ENCODE data around the gene CDYL.

DNA sequence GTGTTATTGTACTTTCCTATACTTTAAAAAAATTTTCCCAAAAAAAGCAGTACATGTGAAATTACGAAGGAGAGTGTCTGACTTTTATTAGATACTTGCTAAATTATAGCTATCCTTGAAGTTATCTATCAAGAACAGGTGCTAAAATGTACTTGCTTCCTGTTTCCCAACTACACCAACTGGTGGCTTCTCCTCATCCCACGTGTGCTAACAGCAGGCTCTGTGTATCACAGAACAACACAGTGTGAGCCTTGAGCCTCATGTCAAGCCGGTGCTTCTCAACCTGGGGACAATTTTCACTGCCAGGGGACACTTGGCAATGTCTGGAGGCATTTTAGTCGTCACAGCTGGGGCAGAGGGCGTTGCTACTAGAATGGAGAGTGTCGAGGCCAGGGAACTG is 36.2 kb upstream of the CDYL start:
- TF ChIP-seq, protein P1, sequence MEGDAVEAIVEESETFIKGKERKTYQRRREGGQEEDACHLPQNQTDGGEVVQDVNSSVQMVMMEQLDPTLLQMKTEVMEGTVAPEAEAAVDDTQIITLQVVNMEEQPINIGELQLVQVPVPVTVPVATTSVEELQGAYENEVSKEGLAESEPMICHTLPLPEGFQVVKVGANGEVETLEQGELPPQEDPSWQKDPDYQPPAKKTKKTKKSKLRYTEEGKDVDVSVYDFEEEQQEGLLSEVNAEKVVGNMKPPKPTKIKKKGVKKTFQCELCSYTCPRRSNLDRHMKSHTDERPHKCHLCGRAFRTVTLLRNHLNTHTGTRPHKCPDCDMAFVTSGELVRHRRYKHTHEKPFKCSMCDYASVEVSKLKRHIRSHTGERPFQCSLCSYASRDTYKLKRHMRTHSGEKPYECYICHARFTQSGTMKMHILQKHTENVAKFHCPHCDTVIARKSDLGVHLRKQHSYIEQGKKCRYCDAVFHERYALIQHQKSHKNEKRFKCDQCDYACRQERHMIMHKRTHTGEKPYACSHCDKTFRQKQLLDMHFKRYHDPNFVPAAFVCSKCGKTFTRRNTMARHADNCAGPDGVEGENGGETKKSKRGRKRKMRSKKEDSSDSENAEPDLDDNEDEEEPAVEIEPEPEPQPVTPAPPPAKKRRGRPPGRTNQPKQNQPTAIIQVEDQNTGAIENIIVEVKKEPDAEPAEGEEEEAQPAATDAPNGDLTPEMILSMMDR (IDR thresholded peaks at IDR 0.05; ENCODE audit: low read depth, low read length, poor library complexity, severe bottlenecking) = no peak
- no peak for TF ChIP-seq EZH2phosphoT487 (IDR thresholded peaks at IDR 0.05; ENCODE audit: borderline replicate concordance, low read length)

All from DOHH2 (cell line).